ENCODE data around the gene MSLN. TPM values are rescaled to one million over a fixed set of nuclear protein-coding genes. Genes with fewer than 3 reads are reported as not detected.

Gene MSLN
- total and polyA plus RNA-seq, 7 donors = 0.03 to 0.17 (median 0.09) TPM; not detected in 3

DNA sequence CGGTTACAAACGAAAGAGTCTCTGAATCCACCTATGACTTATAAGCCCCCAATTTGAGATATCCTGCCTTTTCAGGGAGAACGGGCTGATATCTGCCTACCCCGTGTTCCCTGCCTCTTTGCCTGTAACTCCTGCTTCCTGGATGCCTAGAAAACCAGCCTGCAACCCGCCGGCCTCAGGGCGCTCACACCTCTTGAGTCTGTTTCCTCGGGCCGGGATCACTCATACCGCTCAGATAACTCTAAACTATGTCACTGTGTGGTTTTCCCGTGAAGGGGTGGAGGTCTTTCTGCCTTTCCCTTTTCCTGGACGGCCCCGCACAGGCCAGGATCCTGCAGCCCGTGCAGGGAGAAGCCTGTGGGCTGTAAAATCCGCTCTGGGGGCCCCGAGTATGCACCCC is 17.3 kb downstream of the MSLN start:
- WGBS, 3 donors = 43 to 46% (median 44%) methylated on average over 15 to 16 of the region's 16 CpGs
- H3K27ac ChIP-seq = no peak overlapping the region
- DNase-seq (no peak), ATAC-seq (no peak)
- intact Hi-C loops (cut with DNase I) = no loop called here
- no peaks in the 10 kb centered on the region for H3K9me3 ChIP-seq
- peaks cover 0 to 64% (median 12%) of the 10 kb centered on the region in 3 donors for H3K27me3 ChIP-seq (ENCODE audit: insufficient read depth in 3 of 3, low read length in 2 of 3)
- no peak overlapping the region for H3K4me3 ChIP-seq
- TF ChIP-seq CTCF (IDR thresholded peaks at IDR 0.05) = no peak
- no peaks in the 10 kb centered on the region for H3K36me3 ChIP-seq (ENCODE audit: insufficient read depth in 1 of 2, low read depth in 1 of 2)
- H3K4me1 ChIP-seq = no peaks in the 10 kb centered on the region

DNA sequence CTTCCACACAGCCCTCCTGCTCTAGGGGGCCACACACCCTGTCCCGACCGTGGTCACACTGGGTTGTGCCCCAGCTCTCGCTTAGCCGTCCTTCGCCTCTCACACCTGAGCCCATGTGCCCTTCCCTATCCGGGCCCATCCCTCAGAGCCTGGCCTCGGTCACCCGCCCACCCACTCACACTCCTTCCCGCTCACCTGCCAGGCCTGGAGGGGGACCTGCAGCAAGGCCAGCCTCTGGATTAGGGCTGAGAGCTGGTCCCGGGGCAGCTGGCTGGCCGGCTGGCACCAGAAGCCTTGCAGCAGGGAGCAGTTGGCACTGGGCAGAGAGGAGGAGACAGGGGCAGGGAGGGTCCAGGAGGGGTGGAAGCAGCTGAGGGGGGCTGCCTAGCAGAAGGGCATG is 17.9 kb downstream of the MSLN start:
- TF ChIP-seq CTCF (IDR thresholded peaks at IDR 0.05) = no peak
- H3K9me3 ChIP-seq = no peaks in the 10 kb centered on the region
- H3K4me3 ChIP-seq = no peak overlapping the region
- peaks cover 0 to 70% (median 12%) of the 10 kb centered on the region in 3 donors for H3K27me3 ChIP-seq (ENCODE audit: insufficient read depth in 3 of 3, low read length in 2 of 3)
- H3K36me3 ChIP-seq (ENCODE audit: insufficient read depth in 1 of 2, low read depth in 1 of 2) = no peaks in the 10 kb centered on the region
- 48 to 55% (median 53%) methylated on average over 11 of the region's 11 CpGs for WGBS, 3 donors
- intact Hi-C loops (cut with DNase I) = no loop called here
- no peak overlapping the region for H3K27ac ChIP-seq
- no peaks in the 10 kb centered on the region for H3K4me1 ChIP-seq
- DNase-seq = no peak
- no peak for ATAC-seq

DNA sequence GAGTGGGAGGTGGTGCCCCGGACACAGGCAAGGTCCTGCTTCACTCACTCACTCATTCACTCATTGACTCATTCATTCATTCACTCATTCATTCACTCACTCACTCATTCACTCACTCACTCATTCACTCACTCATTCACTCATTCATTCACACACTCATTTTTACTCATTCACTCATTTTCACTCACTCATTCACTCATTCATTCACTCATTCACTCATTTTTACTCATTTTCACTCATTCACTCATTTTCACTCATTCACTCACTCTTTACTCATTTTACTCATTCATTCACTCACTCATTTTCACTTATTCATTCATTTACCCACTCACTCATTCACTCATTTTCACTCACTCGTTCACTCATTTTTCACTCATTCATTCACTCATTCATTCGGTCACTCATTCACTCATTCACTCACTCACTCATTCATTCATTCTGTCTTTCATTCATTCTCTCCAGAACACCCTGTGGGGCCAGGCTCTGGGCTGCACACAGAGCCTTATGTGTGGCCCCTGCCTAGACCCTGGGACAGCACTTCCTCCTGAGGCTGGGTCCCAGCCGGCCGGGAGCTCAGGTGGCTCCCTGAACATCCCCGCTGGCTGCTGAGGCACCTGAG is 18.5 kb downstream of the MSLN start:
- no peaks in the 10 kb centered on the region for H3K4me1 ChIP-seq
- DNase-seq (no peak), ATAC-seq (no peak)
- no peak for TF ChIP-seq CTCF (IDR thresholded peaks at IDR 0.05)
- no peak overlapping the region for H3K4me3 ChIP-seq
- H3K27ac ChIP-seq = no peak overlapping the region
- intact Hi-C loops (cut with DNase I) = no loop called here
- WGBS, 3 donors = 80 to 84% (median 81%) methylated on average over 6 of the region's 6 CpGs
- no peaks in the 10 kb centered on the region for H3K9me3 ChIP-seq
- H3K36me3 ChIP-seq (ENCODE audit: insufficient read depth in 1 of 2, low read depth in 1 of 2) = no peaks in the 10 kb centered on the region
- peaks cover 0 to 74% (median 12%) of the 10 kb centered on the region in 3 donors for H3K27me3 ChIP-seq (ENCODE audit: insufficient read depth in 3 of 3, low read length in 2 of 3)

DNA sequence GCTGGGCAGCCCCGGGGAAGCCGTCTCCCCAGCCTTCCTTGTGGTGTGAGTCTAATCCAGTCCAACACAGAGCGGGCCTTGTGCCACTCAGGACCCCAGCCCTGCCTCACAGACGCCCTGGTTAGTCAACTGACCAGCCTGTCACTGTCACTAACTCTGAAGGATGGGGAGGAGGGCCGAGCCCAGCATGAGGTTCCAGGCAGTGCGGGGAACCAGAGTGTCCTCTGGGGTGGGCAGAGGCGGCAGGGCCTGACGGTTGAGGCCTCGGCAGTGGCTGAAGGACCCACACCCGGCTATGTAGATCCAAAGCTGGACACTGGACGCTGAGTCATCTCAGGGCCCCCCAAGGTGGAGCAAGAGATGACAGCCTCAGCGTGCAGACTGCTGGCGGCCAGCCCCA is 19.0 kb downstream of the MSLN start:
- DNase-seq = no peak
- H3K27ac ChIP-seq = no peak overlapping the region
- H3K9me3 ChIP-seq = no peaks in the 10 kb centered on the region
- no peak for ATAC-seq
- intact Hi-C loops (cut with DNase I) = no loop called here
- H3K36me3 ChIP-seq (ENCODE audit: insufficient read depth in 1 of 2, low read depth in 1 of 2) = no peaks in the 10 kb centered on the region
- no peak for TF ChIP-seq CTCF (IDR thresholded peaks at IDR 0.05)
- no peak overlapping the region for H3K4me3 ChIP-seq
- no peaks in the 10 kb centered on the region for H3K4me1 ChIP-seq
- H3K27me3 ChIP-seq (ENCODE audit: insufficient read depth in 3 of 3, low read length in 2 of 3) = peaks cover 0 to 76% (median 12%) of the 10 kb centered on the region in 3 donors
- 64 to 67% (median 65%) methylated on average over 13 of the region's 13 CpGs for WGBS, 3 donors

GRCh38 chr16:780296-780695 is 19.8 kb downstream of the MSLN start:
- no peaks in the 10 kb centered on the region for H3K9me3 ChIP-seq
- no peak for TF ChIP-seq CTCF (IDR thresholded peaks at IDR 0.05)
- no peak for ATAC-seq
- H3K36me3 ChIP-seq (ENCODE audit: insufficient read depth in 1 of 2, low read depth in 1 of 2) = no peaks in the 10 kb centered on the region
- no peak overlapping the region for H3K4me3 ChIP-seq
- intact Hi-C loops (cut with DNase I) = loop anchor here in 1 of 2 donors (10.0 kb wide), 1 partner anchor 205 kb away; no protein-coding TSS in a partner anchor
- peaks cover 0 to 73% (median 10%) of the 10 kb centered on the region in 3 donors for H3K27me3 ChIP-seq (ENCODE audit: insufficient read depth in 3 of 3, low read length in 2 of 3)
- no peaks in the 10 kb centered on the region for H3K4me1 ChIP-seq
- no peak overlapping the region for H3K27ac ChIP-seq
- DNase-seq = no peak
- 87 to 90% (median 87%) methylated on average over 16 of the region's 16 CpGs for WGBS, 3 donors
